Neural cell (in vitro differentiated cells): ENCODE measurements around the gene KCNH2. TPM values are rescaled to one million over a fixed set of nuclear protein-coding genes. Genes with fewer than 3 reads are reported as not detected.
A peak's percentile ranks its signal among the peaks of the same experiment; 100 is the strongest.

ENCODE experiments used
- H2AFZ ChIP-seq: fragments of 200-600, 300-800 bp; sonication (generic), shearing (Covaris generic); 2 replicates; pipeline ENCODE4 v1.6.0; 2014; ENCODE audit warnings: low read depth, mild to moderate bottlenecking, antibody characterized with exemption, low read length, moderate library complexity
- H3F3A ChIP-seq: fragments of 200-600 bp; shearing (Covaris generic); 2 replicates; pipeline ENCODE4 v1.6.1; 2016; ENCODE audit warnings: mild to moderate bottlenecking, moderate library complexity, mixed read lengths, antibody characterized with exemption, low read length; ENCODE audit not compliant: insufficient read depth, poor library complexity, severe bottlenecking
- H3K27ac ChIP-seq: fragments of 200-600, 300-800 bp; sonication (generic), shearing (Covaris generic); 2 replicates; pipeline ENCODE4 v1.5.1; 2014; ENCODE audit warnings: mild to moderate bottlenecking, low read length, moderate library complexity
- H3K27me3 ChIP-seq: fragments of 300-800, 200-600 bp; sonication (generic), shearing (Covaris generic); 2 replicates; pipeline ENCODE4 v1.6.0; 2014; ENCODE audit warnings: mild to moderate bottlenecking, low read depth, low read length, moderate library complexity; ENCODE audit not compliant: insufficient read depth
- H3K36me3 ChIP-seq: fragments of 300-800, 200-600 bp; sonication (generic), shearing (Covaris generic); 2 replicates; pipeline ENCODE4 v1.5.1; 2014; ENCODE audit warnings: mild to moderate bottlenecking, antibody characterized with exemption, low read length, moderate library complexity; ENCODE audit not compliant: insufficient read depth
- H3K4me2 ChIP-seq: fragments of 300-800, 200-600 bp; sonication (generic), shearing (Covaris generic); 2 replicates; pipeline ENCODE4 v1.6.0; 2014; ENCODE audit warnings: mild to moderate bottlenecking, low read length
- H3K4me3 ChIP-seq: fragments of 300-800, 200-600 bp; sonication (generic), shearing (Covaris generic); 2 replicates; pipeline ENCODE4 v1.5.1; 2014; ENCODE audit warnings: mild to moderate bottlenecking, low read length, moderate library complexity
- H3K79me2 ChIP-seq: fragments of 200-600 bp; shearing (Covaris generic); replicated peaks from 2 replicates; pipeline ENCODE4 v1.6.0; 2014; ENCODE audit warnings: mild to moderate bottlenecking, low read length, moderate library complexity; ENCODE audit not compliant: insufficient read depth
- H3K9ac ChIP-seq: fragments of 300-800, 200-600 bp; sonication (generic), shearing (Covaris generic); 2 replicates; pipeline ENCODE4 v1.6.1; 2016; ENCODE audit warnings: mild to moderate bottlenecking, low read length, mixed read lengths
- H3K9me2 ChIP-seq: fragments of 200-600 bp; shearing (Covaris generic); 2 replicates; pipeline ENCODE4 v1.6.1; 2016; ENCODE audit warnings: mild to moderate bottlenecking, low read length, mixed read lengths; ENCODE audit not compliant: insufficient read depth
- H3K9me3 ChIP-seq: fragments of 200-600, 300-800 bp; sonication (generic), shearing (Covaris generic); 2 replicates; pipeline ENCODE4 v1.6.1; 2016; ENCODE audit warnings: mild to moderate bottlenecking, mixed run types, low read length, moderate library complexity, mixed read lengths
- H4K20me1 ChIP-seq: fragments of 200-600 bp; shearing (Covaris generic); 2 replicates; pipeline ENCODE4 v1.6.1; 2016; ENCODE audit warnings: mild to moderate bottlenecking, mixed run types; ENCODE audit not compliant: insufficient read depth
- EP300 ChIP-seq: fragments of 450-650 bp; conservative IDR thresholded peaks from 2 replicates; pipeline ENCODE4 v1.6.1; 2014; ENCODE audit warnings: antibody characterized with exemption, mild to moderate bottlenecking, moderate library complexity; ENCODE audit not compliant: poor library complexity, severe bottlenecking
- EZH2 ChIP-seq: fragments of 200-600, 300-800 bp; shearing (Covaris generic), sonication (generic); IDR thresholded peaks from 2 replicates; pipeline ENCODE4 v1.6.1; 2014; ENCODE audit warnings: antibody characterized with exemption, low read length, borderline replicate concordance, mild to moderate bottlenecking; ENCODE audit not compliant: insufficient read depth, poor library complexity, severe bottlenecking
- MXI1 ChIP-seq: fragments of 450-650 bp; conservative IDR thresholded peaks from 2 replicates; pipeline ENCODE4 v1.6.1; 2014; ENCODE audit warnings: antibody characterized with exemption, mild to moderate bottlenecking; ENCODE audit not compliant: poor library complexity, severe bottlenecking
- POLR2AphosphoS5 ChIP-seq: IDR thresholded peaks from 2 replicates; pipeline ENCODE4 v1.6.1; 2012
- SMC3 ChIP-seq: fragments of 450-650 bp; conservative IDR thresholded peaks from 2 replicates; pipeline ENCODE4 v1.6.1; 2014; ENCODE audit warnings: antibody characterized with exemption, mild to moderate bottlenecking, moderate library complexity; ENCODE audit not compliant: poor library complexity
- TAF1 ChIP-seq: IDR thresholded peaks from 2 replicates; pipeline ENCODE4 v1.6.1; 2012; ENCODE audit warnings: low read depth
- polyA plus RNA-seq: library from polyadenylated mRNA; depleted of rRNA; stranded (reverse); fragments of >200 nt; gene quantifications from 2 replicates; pipeline ENCODE4 v1.2.3, GENCODE V29; 2014
- TF ChIP-seq, protein P1 (sequence below): fragments of 450-650 bp; IDR thresholded peaks from 2 replicates; pipeline ENCODE4 v1.5.1; 2014; ENCODE audit warnings: antibody characterized with exemption, mild to moderate bottlenecking, moderate library complexity; ENCODE audit not compliant: poor library complexity, severe bottlenecking
- TF ChIP-seq, protein P2 (sequence below): IDR thresholded peaks from 2 replicates; pipeline ENCODE4 v1.6.1; 2012; ENCODE audit warnings: borderline replicate concordance

KCNH2 gene
- polyA plus RNA-seq, 1 donor from 2014 or later: 24.4 TPM

DNA sequence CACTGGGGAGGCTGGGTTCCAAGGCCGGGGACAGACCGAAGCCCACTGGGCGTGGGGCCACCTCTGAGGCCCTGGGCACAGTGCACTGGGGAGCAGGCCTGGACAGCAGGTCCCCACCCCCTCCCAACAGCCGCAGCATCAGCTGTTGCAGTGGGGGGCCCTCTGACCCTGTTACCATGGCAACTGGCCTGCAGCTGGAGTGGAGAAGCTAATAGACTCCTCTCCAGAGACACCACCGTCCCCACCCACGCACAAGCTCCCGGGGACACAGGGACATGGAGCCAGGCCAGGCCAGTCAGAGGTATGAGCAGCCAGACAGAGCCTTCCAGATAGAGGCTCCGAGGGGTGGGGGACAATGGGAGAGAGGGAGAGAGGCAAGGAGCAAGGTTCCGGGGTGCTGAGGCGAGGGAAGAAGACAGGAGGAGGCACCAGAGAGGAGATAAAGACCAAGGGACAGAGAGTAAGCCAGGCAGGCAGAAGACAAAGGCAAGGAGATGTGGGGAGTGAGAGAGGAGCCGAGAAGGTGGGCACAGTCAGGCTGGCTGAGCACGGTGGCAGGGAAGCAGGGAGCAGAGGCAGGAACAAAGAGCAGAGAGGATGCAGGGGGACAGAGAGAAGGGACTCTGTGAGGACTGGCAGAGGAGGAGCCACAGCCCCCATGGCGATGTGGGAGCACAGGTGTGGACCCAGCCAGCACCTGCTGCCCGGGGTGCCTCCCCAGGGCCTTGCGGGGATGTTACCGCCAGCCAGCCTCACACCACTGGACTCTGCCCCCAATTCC, 6.7 kb downstream of the KCNH2 start:
- Histone ChIP-seq H3F3A (no peaks in the 10 kb centered on the region), H3K9ac (peak overlapping the region; percentile 73), H2AFZ (peak overlapping the region; percentile 31), H3K27me3 (no peaks in the 10 kb centered on the region), H3K27ac (peak overlapping the region; percentile 82), H3K36me3 (no peaks in the 10 kb centered on the region), H3K79me2 (peaks cover 47% of the 10 kb centered on the region), H4K20me1 (no peaks in the 10 kb centered on the region), H3K9me2 (no peaks in the 10 kb centered on the region), H3K4me3 (peak overlapping the region; percentile 55), H3K9me3 (no peaks in the 10 kb centered on the region), H3K4me2 (peak overlapping the region; percentile 62)
- TF ChIP-seq, protein P1, sequence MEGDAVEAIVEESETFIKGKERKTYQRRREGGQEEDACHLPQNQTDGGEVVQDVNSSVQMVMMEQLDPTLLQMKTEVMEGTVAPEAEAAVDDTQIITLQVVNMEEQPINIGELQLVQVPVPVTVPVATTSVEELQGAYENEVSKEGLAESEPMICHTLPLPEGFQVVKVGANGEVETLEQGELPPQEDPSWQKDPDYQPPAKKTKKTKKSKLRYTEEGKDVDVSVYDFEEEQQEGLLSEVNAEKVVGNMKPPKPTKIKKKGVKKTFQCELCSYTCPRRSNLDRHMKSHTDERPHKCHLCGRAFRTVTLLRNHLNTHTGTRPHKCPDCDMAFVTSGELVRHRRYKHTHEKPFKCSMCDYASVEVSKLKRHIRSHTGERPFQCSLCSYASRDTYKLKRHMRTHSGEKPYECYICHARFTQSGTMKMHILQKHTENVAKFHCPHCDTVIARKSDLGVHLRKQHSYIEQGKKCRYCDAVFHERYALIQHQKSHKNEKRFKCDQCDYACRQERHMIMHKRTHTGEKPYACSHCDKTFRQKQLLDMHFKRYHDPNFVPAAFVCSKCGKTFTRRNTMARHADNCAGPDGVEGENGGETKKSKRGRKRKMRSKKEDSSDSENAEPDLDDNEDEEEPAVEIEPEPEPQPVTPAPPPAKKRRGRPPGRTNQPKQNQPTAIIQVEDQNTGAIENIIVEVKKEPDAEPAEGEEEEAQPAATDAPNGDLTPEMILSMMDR: no peak
- TF ChIP-seq POLR2AphosphoS5: peak; percentile 56

DNA sequence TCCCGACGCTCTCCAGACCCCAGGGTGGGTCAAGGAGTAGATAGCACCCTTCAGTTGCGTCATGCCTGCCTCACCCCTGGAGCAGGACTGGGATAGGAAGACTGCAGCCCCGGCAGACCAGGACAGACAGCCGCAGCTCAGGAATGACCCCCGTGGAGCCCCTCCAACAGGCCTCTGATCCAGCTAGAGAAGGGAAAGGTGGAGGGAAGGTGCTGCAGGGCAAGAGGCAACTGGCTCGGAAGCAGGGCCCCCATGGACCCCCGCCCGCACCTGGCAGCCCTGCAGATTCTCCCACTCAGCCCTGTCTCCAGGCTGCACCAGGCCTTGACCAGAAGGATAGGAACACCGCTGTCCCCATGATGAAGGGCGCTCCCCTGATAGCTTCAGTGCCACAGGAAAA, 7.7 kb downstream of the KCNH2 start:
- no peaks in the 10 kb centered on the region for H3K36me3 ChIP-seq
- H3F3A ChIP-seq: no peaks in the 10 kb centered on the region
- TF ChIP-seq, protein P2, sequence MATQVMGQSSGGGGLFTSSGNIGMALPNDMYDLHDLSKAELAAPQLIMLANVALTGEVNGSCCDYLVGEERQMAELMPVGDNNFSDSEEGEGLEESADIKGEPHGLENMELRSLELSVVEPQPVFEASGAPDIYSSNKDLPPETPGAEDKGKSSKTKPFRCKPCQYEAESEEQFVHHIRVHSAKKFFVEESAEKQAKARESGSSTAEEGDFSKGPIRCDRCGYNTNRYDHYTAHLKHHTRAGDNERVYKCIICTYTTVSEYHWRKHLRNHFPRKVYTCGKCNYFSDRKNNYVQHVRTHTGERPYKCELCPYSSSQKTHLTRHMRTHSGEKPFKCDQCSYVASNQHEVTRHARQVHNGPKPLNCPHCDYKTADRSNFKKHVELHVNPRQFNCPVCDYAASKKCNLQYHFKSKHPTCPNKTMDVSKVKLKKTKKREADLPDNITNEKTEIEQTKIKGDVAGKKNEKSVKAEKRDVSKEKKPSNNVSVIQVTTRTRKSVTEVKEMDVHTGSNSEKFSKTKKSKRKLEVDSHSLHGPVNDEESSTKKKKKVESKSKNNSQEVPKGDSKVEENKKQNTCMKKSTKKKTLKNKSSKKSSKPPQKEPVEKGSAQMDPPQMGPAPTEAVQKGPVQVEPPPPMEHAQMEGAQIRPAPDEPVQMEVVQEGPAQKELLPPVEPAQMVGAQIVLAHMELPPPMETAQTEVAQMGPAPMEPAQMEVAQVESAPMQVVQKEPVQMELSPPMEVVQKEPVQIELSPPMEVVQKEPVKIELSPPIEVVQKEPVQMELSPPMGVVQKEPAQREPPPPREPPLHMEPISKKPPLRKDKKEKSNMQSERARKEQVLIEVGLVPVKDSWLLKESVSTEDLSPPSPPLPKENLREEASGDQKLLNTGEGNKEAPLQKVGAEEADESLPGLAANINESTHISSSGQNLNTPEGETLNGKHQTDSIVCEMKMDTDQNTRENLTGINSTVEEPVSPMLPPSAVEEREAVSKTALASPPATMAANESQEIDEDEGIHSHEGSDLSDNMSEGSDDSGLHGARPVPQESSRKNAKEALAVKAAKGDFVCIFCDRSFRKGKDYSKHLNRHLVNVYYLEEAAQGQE: no peak
- no peak for TF ChIP-seq POLR2AphosphoS5
- TF ChIP-seq, protein P1: no peak
- no peak for TF ChIP-seq MXI1
- TF ChIP-seq EP300: no peak
- TF ChIP-seq SMC3: no peak
- TF ChIP-seq EZH2: no peak
- no peak for TF ChIP-seq TAF1
- no peaks in the 10 kb centered on the region for H4K20me1 ChIP-seq
- H3K27me3 ChIP-seq: no peaks in the 10 kb centered on the region
- H3K4me3 ChIP-seq: no peak overlapping the region
- H3K4me2 ChIP-seq: no peak overlapping the region
- peaks cover 37% of the 10 kb centered on the region for H3K79me2 ChIP-seq
- no peak overlapping the region for H2AFZ ChIP-seq
- H3K27ac ChIP-seq: no peak overlapping the region
- peak overlapping the region; percentile 73 for H3K9ac ChIP-seq
- no peaks in the 10 kb centered on the region for H3K9me2 ChIP-seq
- H3K9me3 ChIP-seq: no peaks in the 10 kb centered on the region
